IMR-90 (cell line): ENCODE measurements around the gene ASAP2. TPM values are rescaled to one million over a fixed set of nuclear protein-coding genes. Genes with fewer than 3 reads are reported as not detected.

Experiments
- ATAC-seq: fragments of 200-7000 bp; cut with Tn5 transposase; 2 replicates; pipeline ENCODE4 v1.9.1; 2020; ENCODE audit warnings: low read depth, mild to moderate bottlenecking, moderate library complexity
- BruUV-seq: library from RNA; stranded (reverse); fragments of 400-500 nt; replicated peaks from 2 replicates; lab custom pipeline; 2021; lab: Mats Ljungman, UMichigan
- CTCF ChIA-PET: fragments of 300-600 bp; formaldehyde crosslinking; extraction: SDS; loops from one replicate; lab custom pipeline; 2021; ENCODE audit warnings: antibody characterized with exemption; lab: Yijun Ruan, JAX
- POLR2A ChIA-PET: fragments of 300-600 bp; sonication (Branson Sonifier 250); formaldehyde crosslinking; loops from one replicate; lab custom pipeline; 2022; ENCODE audit warnings: antibody characterized with exemption; ENCODE audit not compliant: unreplicated experiment; lab: Charles Lee
- DNase-seq: peaks from one replicate; pipeline ENCODE4 v3.0.0; 2013
- H2AFZ ChIP-seq: replicated peaks from 2 replicates; pipeline ENCODE3; 2013; ENCODE audit warnings: low read length, mild to moderate bottlenecking; ENCODE audit not compliant: poor library complexity
- H2AK5ac ChIP-seq: 2 replicates; pipeline ENCODE4 v1.6.1; 2013; ENCODE audit warnings: low read depth, low read length, inconsistent platforms
- H2AK9ac ChIP-seq: replicated peaks from 2 replicates; pipeline ENCODE3; 2013; ENCODE audit warnings: mild to moderate bottlenecking, low read depth, low read length, moderate library complexity; ENCODE audit not compliant: poor library complexity
- H2BK120ac ChIP-seq: 2 replicates; pipeline ENCODE4 v1.6.1; 2013; ENCODE audit warnings: low read depth, low read length, inconsistent platforms
- H2BK15ac ChIP-seq: 3 replicates; pipeline ENCODE4 v1.6.1; 2013; ENCODE audit warnings: low read depth, low read length, inconsistent platforms
- H2BK20ac ChIP-seq: 2 replicates; pipeline ENCODE4 v1.6.1; 2013; ENCODE audit warnings: low read depth, mild to moderate bottlenecking, inconsistent platforms, low read length, moderate library complexity
- H2BK5ac ChIP-seq: 2 replicates; pipeline ENCODE4 v1.6.1; 2013; ENCODE audit warnings: mild to moderate bottlenecking, low read depth, low read length, inconsistent platforms; ENCODE audit not compliant: poor library complexity, severe bottlenecking
- H3K14ac ChIP-seq: replicated peaks from 2 replicates; pipeline ENCODE4 v1.6.1; 2013; ENCODE audit warnings: low read depth, low read length, inconsistent platforms
- H3K18ac ChIP-seq: 2 replicates; pipeline ENCODE4 v1.6.1; 2013; ENCODE audit warnings: low read depth, low read length, control low read depth
- H3K23ac ChIP-seq: 2 replicates; pipeline ENCODE4 v1.6.1; 2013; ENCODE audit warnings: low read depth, low read length, inconsistent platforms
- H3K27ac ChIP-seq: 2 replicates; pipeline ENCODE4 v1.5.1; 2013; ENCODE audit warnings: mild to moderate bottlenecking, control low read depth, low read length; ENCODE audit not compliant: insufficient read depth
- H3K27me3 ChIP-seq: 2 replicates; pipeline ENCODE4 v1.6.1; 2013; ENCODE audit warnings: low read length; ENCODE audit not compliant: control insufficient read depth, insufficient read depth
- H3K36me3 ChIP-seq: 2 replicates; pipeline ENCODE4 v1.6.1; 2013; ENCODE audit warnings: low read length, mixed read lengths; ENCODE audit not compliant: control insufficient read depth, insufficient read depth
- H3K4ac ChIP-seq: 2 replicates; pipeline ENCODE4 v1.6.1; 2013; ENCODE audit warnings: low read depth, low read length, inconsistent platforms
- H3K4me1 ChIP-seq: 2 replicates; pipeline ENCODE4 v1.6.1; 2013; ENCODE audit warnings: low read length, mixed read lengths; ENCODE audit not compliant: control insufficient read depth, insufficient read depth
- H3K4me2 ChIP-seq: 2 replicates; pipeline ENCODE4 v1.6.1; 2013; ENCODE audit warnings: low read depth, mild to moderate bottlenecking, control low read depth, low read length, moderate library complexity
- H3K4me3 ChIP-seq: 2 replicates; pipeline ENCODE4 v1.5.1; 2013; ENCODE audit warnings: low read depth, mild to moderate bottlenecking, control low read depth, low read length, moderate library complexity; ENCODE audit not compliant: insufficient read depth
- H3K56ac ChIP-seq: 2 replicates; pipeline ENCODE4 v1.6.1; 2013; ENCODE audit warnings: low read length, inconsistent platforms; ENCODE audit not compliant: insufficient read depth; ENCODE audit errors: extremely low read depth
- H3K79me1 ChIP-seq, 2 experiments: 2 replicates each; pipeline ENCODE4 v1.6.1; 2013; ENCODE audit warnings: low read length in 2 of 2, inconsistent platforms in 1 of 2, low read depth in 1 of 2
- H3K9ac ChIP-seq: 2 replicates; pipeline ENCODE4 v1.6.1; 2013; ENCODE audit warnings: low read depth, low read length, control low read depth
- H3K9me1 ChIP-seq: 2 replicates; pipeline ENCODE4 v1.6.1; 2013; ENCODE audit warnings: low read length, inconsistent platforms; ENCODE audit not compliant: insufficient read depth
- H3K9me3 ChIP-seq: 2 replicates; pipeline ENCODE4 v1.6.1; 2013; ENCODE audit warnings: low read length; ENCODE audit not compliant: control insufficient read depth, insufficient read depth
- H4K20me1 ChIP-seq: 2 replicates; pipeline ENCODE4 v1.6.1; 2013; ENCODE audit warnings: low read length, inconsistent platforms; ENCODE audit not compliant: insufficient read depth
- H4K5ac ChIP-seq: 2 replicates; pipeline ENCODE4 v1.6.1; 2013; ENCODE audit warnings: mild to moderate bottlenecking, low read depth, low read length, control low read depth
- H4K8ac ChIP-seq, 2 experiments: 2 replicates each; pipeline ENCODE4 v1.6.1; 2013; ENCODE audit warnings: low read depth in 2 of 2, low read length in 2 of 2, control low read depth in 1 of 2, inconsistent platforms in 1 of 2
- H4K91ac ChIP-seq: 2 replicates; pipeline ENCODE4 v1.6.1; 2013; ENCODE audit warnings: low read depth, low read length, inconsistent platforms; ENCODE audit not compliant: insufficient read depth
- CHD1 ChIP-seq: IDR thresholded peaks from 2 replicates; pipeline ENCODE4 v1.6.1; 2012; ENCODE audit warnings: low read depth, low read length, improper control_type of control experiment
- MXI1 ChIP-seq: IDR thresholded peaks from 2 replicates; pipeline ENCODE4 v1.6.1; 2012; ENCODE audit warnings: low read depth, mild to moderate bottlenecking, low read length, moderate library complexity, borderline replicate concordance
- POLR2A ChIP-seq: IDR thresholded peaks from 2 replicates; pipeline ENCODE4 v1.6.1; 2012; ENCODE audit warnings: mild to moderate bottlenecking, low read depth, low read length
- RCOR1 ChIP-seq: IDR thresholded peaks from 2 replicates; pipeline ENCODE4 v1.6.1; 2012; ENCODE audit warnings: mild to moderate bottlenecking, low read length, improper control_type of control experiment; ENCODE audit not compliant: insufficient replicate concordance
- WGBS, 2 experiments: methylation state at CpG; one replicate each; pipeline versions ENCODE4 v1.1.5 to v1.1.7; 2013; ENCODE audit warnings: missing lambda C conversion rate in 2 of 2; ENCODE audit not compliant: insufficient read length in 1 of 2; ENCODE audit errors: extremely low coverage in 2 of 2; 5-methylcytosine and 5-hydroxymethylcytosine counted together
- dilution Hi-C: fragments of 300-500 bp; cut with HindIII; formaldehyde crosslinking; loops from one replicate; pipeline ENCODE4 v1.14.3; 2018; ENCODE audit warnings: low sequenced_read_pairs; ENCODE audit not compliant: unreplicated experiment
- in situ Hi-C: fragments of 300-500 bp; cut with MboI; formaldehyde crosslinking; loops from 3 replicates; pipeline ENCODE4 v1.14.3; 2019; ENCODE audit warnings: low sequenced_read_pairs, inconsistent platforms, mixed read lengths
- intact Hi-C: fragments of 100-400 bp; cut with micrococcal nuclease; formaldehyde crosslinking; loops from 2 replicates; pipeline ENCODE4 v1.10.0; 2022
- polyA plus RNA-seq, 3 experiments: library from polyadenylated mRNA; depleted of rRNA; stranded (reverse); fragments of >200 nt; gene quantifications; 2 replicates each; pipeline ENCODE4 v1.2.3, GENCODE V29; 2012; ENCODE audit warnings: low replicate concordance in 1 of 3
- total RNA-seq: library from RNA; depleted of rRNA; stranded (reverse); fragments of >200 nt; gene quantifications from 2 replicates; pipeline ENCODE4 v1.2.3, GENCODE V29; 2012

Gene ASAP2
- total and polyA plus RNA-seq, 2 of the 4 experiments (the other 2 are of a cell fraction), result 19.7 to 28.1 TPM

DNA sequence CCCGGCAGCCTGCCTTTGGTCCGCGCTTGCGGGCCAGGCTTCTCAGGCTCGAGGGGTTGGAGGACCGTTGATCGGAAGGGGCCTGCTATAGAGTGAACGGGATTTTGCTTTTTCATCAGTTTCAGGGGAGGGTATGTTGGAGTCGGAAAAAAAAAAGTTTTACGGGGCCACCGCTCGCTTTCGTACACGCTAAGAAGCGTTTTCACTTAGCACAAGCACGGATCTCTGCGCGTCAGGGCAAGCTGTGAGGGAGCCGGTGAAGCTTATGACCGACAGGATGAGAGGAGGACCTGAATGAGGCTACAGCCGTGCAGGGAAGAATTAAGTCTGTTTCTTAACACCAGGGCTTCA is 217.3 kb downstream of the ASAP2 start:
- Histone ChIP-seq H3K4me2 (peak overlapping the region; percentile 94), H2AFZ (peak overlapping the region; percentile 98), H3K27ac (peak overlapping the region; percentile 91), H2BK20ac (no peak overlapping the region), H3K79me1 (peaks cover 24 to 81% of the 10 kb centered on the region in 2 experiments), H3K4me3 (peak overlapping the region; percentile 90), H3K36me3 (no peaks in the 10 kb centered on the region; the same call in 1 of the 2 replicates), H2BK15ac (0 out of 3 replicates have a peak overlapping the region, but pooled peaks have one; percentile 26), H2AK9ac (peak overlapping the region; percentile 96), H2BK5ac (peak overlapping the region; percentile 87), H2AK5ac (peak overlapping the region; percentile 93), H2BK120ac (peak overlapping the region; percentile 86; the same call in 1 of the 2 replicates), H4K8ac (peak overlapping the region; percentile 62 to 99; a peak in 3 of 4 replicates), H3K4ac (peak overlapping the region; percentile 96), H3K56ac (peak overlapping the region; percentile 96), H4K5ac (peak overlapping the region; percentile 90), H3K27me3 (no peaks in the 10 kb centered on the region), H3K18ac (peak overlapping the region; percentile 2; the same call in 1 of the 2 replicates), H4K20me1 (peaks cover 24% of the 10 kb centered on the region; the same call in 1 of the 2 replicates), H3K9me1 (peaks cover 14% of the 10 kb centered on the region), H3K9ac (peak overlapping the region; percentile 91), H3K23ac (peak overlapping the region; percentile 97), H3K14ac (peak overlapping the region; percentile 98), H4K91ac (peak overlapping the region; percentile 94), H3K4me1 (peaks cover 13% of the 10 kb centered on the region), H3K9me3 (no peaks in the 10 kb centered on the region)
- in situ Hi-C loops, result no loop called here
- DNase-seq (peak; percentile 34), ATAC-seq (peak; percentile 0; the same call in 1 of the 2 replicates)
- BruUV-seq, result TSS peak; percentile 76
- intact Hi-C loops, result loop anchor here (1.0 to 5.0 kb wide), 3 partner anchors 206 to 281 kb away; partner anchors contain the start of genes ASAP2 and YWHAQ
- TF ChIP-seq POLR2A (no peak), MXI1 (no peak), CHD1 (no peak), RCOR1 (no peak)
- whole genome bisulfite sequencing, 2 experiments, result 1% methylated on average over 14 of the region's 21 CpGs; no CpG with 5 or more reads in 1 of the 2 experiments
- ChIA-PET POLR2A (no interaction called here), CTCF (no interaction called here)
- dilution Hi-C loops, result no loop called here
